GM12874 (cell line): ENCODE data around the gene HSF5.

ENCODE experiments used
- TF ChIP-seq, protein P1 (sequence below): IDR thresholded peaks from 2 replicates; pipeline ENCODE4 v1.5.1; 2011; ENCODE audit warnings: low read depth, mild to moderate bottlenecking, control low read depth, low read length, moderate library complexity; ENCODE audit not compliant: insufficient read depth

HSF5 gene

DNA sequence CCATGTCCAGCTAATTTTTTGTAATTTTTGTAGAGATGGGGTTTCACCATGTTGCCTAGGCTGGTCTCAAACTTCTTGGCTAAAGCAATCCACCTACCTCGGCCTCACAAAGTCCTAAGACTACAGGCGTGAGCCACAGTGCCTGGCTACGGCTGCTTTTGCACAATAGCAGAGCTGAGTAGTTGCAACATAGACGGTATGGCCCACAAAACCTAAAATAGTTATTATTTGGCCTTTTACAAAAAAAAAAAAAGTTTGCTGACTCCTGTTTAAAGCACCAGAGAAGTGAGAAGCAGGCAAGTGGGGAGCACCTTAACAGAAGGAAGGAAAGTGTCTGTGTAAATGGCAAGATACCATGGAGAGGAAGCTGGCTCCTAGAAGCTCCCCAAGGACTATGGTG is 5.3 kb upstream of the HSF5 start:
- TF ChIP-seq, protein P1, sequence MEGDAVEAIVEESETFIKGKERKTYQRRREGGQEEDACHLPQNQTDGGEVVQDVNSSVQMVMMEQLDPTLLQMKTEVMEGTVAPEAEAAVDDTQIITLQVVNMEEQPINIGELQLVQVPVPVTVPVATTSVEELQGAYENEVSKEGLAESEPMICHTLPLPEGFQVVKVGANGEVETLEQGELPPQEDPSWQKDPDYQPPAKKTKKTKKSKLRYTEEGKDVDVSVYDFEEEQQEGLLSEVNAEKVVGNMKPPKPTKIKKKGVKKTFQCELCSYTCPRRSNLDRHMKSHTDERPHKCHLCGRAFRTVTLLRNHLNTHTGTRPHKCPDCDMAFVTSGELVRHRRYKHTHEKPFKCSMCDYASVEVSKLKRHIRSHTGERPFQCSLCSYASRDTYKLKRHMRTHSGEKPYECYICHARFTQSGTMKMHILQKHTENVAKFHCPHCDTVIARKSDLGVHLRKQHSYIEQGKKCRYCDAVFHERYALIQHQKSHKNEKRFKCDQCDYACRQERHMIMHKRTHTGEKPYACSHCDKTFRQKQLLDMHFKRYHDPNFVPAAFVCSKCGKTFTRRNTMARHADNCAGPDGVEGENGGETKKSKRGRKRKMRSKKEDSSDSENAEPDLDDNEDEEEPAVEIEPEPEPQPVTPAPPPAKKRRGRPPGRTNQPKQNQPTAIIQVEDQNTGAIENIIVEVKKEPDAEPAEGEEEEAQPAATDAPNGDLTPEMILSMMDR: no peak

DNA sequence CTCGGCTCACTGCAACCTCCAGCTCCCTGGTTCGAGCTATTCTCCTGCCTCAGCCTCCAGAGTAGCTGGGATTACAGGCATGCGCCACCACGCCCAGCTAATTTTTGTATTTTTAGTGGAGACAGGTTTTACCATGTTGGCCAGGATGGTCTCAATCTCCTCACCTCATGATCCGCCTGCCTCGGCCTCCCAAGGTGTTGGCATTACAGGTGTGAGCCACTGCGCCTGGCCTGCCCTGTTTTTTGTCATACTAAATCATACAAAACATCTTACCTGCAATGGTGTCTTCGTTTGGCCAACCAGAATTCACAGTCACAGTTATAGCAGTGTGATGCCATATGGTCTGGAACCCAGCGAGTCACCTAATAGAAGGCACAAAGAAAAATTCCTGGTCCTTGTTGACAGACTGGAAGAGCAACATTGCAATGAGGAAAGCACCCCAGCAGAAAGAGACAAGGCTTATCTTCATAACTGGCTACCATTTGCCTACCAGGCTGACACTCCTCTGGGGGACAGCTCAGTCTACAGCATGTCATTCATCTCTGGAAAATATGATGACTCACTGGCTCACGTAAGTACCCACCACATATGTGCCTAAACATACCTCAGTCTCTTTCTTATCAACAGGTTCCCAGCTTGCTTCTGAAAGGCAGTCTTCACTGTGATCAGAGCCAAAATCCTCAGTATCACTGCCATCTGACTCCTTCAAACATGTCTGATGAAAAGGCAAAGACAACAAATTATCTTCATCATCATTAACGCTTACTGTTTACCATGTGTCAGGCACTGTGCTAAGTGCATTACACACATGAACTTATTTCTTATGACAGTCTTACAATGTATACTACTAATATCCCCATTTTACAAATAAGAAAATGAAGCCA is 4.3 kb upstream of the HSF5 start:
- TF ChIP-seq, protein P1: no peak

- TF ChIP-seq, protein P1: no peak
These were observed 3.4 kb upstream of the HSF5 start for GRCh38 chr17:58491510-58492045.

GRCh38 chr17:58488428-58488890 is 251 bp upstream of the HSF5 start:
- TF ChIP-seq, protein P1: no peak

DNA sequence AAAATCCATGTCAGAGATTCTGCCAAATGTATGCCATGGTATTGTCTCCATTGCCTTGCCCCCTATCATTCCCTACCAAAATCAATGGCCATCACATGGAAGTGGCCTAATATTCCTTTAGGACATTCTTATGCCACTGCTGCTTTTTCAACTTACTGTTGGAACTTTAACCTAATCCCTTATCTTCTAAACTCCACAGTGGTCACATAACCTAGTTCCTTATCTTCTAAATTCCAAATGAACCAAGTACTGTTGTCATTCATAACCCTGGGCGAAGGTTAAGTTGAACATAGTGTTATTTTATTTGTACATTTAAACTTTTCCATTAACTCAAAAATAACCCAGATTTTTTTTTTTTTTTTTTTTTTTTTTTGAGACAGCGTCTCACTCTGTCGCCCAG is 3.6 kb downstream of the HSF5 start:
- TF ChIP-seq, protein P1: no peak

DNA sequence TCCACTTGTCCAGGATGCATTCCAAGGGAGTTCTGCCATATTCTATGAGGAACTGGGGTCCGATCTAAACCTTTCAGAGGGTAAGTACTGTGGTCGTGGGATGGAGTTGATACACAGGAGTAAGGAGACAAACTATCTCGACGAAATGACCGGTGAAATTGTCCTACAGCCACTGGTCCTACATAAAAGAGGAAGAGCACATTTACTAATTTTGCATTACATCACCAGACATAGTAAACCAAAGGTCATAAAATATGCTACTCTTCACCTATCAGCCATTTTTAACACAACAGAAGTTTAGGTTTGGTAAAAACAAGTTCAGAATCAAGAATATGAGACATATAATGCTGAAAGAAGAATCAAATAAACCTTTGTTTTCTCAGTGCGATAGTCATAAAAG is 8.1 kb downstream of the HSF5 start:
- TF ChIP-seq, protein P1: no peak

GRCh38 chr17:58476812-58477211 is 11.4 kb downstream of the HSF5 start:
- TF ChIP-seq, protein P1: no peak
